ENCODE data around the gene SIRT4. TPM values are rescaled to one million over a fixed set of nuclear protein-coding genes. Genes with fewer than 3 reads are reported as not detected.

The SIRT4 gene
- total and polyA plus RNA-seq, 2 of the 8 experiments (the other 6 are each of a cell fraction or from before 2014, with no cell fraction given) = 3.8 to 4.1 TPM

GRCh38 chr12:120259418-120260202 is 42.5 kb upstream of the SIRT4 start (continued):
- TF ChIP-seq SRF (IDR thresholded peaks at IDR 0.05; ENCODE audit: low read depth, low read length) = no peak
- no peak for TF ChIP-seq BACH1 (IDR thresholded peaks at IDR 0.05; ENCODE audit: low read length)
- TF ChIP-seq KDM1A (IDR thresholded peaks at IDR 0.05; ENCODE audit: borderline replicate concordance, low read length) = no peak
- TF ChIP-seq ATF3 (IDR thresholded peaks at IDR 0.05; ENCODE audit: insufficient read depth, low read depth, low read length) = no peak
- TF ChIP-seq TAF1 (IDR thresholded peaks at IDR 0.05; ENCODE audit: low read depth, low read length) = no peak
- TF ChIP-seq GABPA (IDR thresholded peaks at IDR 0.05; ENCODE audit: borderline replicate concordance, insufficient read depth, low read length) = no peak

Data from H1 (cell line).